ENCODE measurements around the gene INHBE. TPM values are rescaled to one million over a fixed set of nuclear protein-coding genes. Genes with fewer than 3 reads are reported as not detected.

The INHBE gene
- total RNA-seq, 1 donor: 3.3 TPM

GRCh38 chr12:57458665-57459054 lies 3.6 kb downstream of the INHBE start:
- peaks cover 16% of the 10 kb centered on the region for H3K4me1 ChIP-seq (ENCODE audit: insufficient read depth, low read length)
- peaks cover 12% of the 10 kb centered on the region for H3K27me3 ChIP-seq (ENCODE audit: insufficient read depth, low read length)
- H3K4me2 ChIP-seq (ENCODE audit: insufficient read depth, low read length): peak overlapping the region; percentile 93
- peak overlapping the region; percentile 78 for H3K4me3 ChIP-seq (ENCODE audit: insufficient read depth, low read length)
- H2AFZ ChIP-seq (ENCODE audit: low read length): peak overlapping the region; percentile 90
- no peak for DNase-seq (ENCODE audit: insufficient read length, low spot score, missing footprints)
- H3K79me2 ChIP-seq (ENCODE audit: insufficient read depth, low read length): no peaks in the 10 kb centered on the region
- no peak for TF ChIP-seq CTCF (IDR thresholded peaks at IDR 0.05; ENCODE audit: extremely low read depth, low read depth, low read length)
- H3K27ac ChIP-seq (ENCODE audit: low read depth, low read length): peak overlapping the region; percentile 38
- no peaks in the 10 kb centered on the region for H3K9me3 ChIP-seq (ENCODE audit: low read depth, low read length)
- no peaks in the 10 kb centered on the region for H3K36me3 ChIP-seq (ENCODE audit: insufficient read depth, low read length)
- no peaks in the 10 kb centered on the region for H4K20me1 ChIP-seq (ENCODE audit: insufficient read depth, low read length)

- DNase-seq (ENCODE audit: insufficient read length, low spot score, missing footprints): peak; percentile 99
- no peaks in the 10 kb centered on the region for H3K9me3 ChIP-seq (ENCODE audit: low read depth, low read length)
- TF ChIP-seq CTCF (IDR thresholded peaks at IDR 0.05; ENCODE audit: extremely low read depth, low read depth, low read length): peak; percentile 97
- peak overlapping the region; percentile 78 for H3K4me3 ChIP-seq (ENCODE audit: insufficient read depth, low read length)
- H3K27me3 ChIP-seq (ENCODE audit: insufficient read depth, low read length): peaks cover 12% of the 10 kb centered on the region
- no peaks in the 10 kb centered on the region for H3K79me2 ChIP-seq (ENCODE audit: insufficient read depth, low read length)
- no peaks in the 10 kb centered on the region for H3K36me3 ChIP-seq (ENCODE audit: insufficient read depth, low read length)
- peak overlapping the region; percentile 90 for H2AFZ ChIP-seq (ENCODE audit: low read length)
- peaks cover 16% of the 10 kb centered on the region for H3K4me1 ChIP-seq (ENCODE audit: insufficient read depth, low read length)
- H3K4me2 ChIP-seq (ENCODE audit: insufficient read depth, low read length): peak overlapping the region; percentile 93
- H4K20me1 ChIP-seq (ENCODE audit: insufficient read depth, low read length): no peaks in the 10 kb centered on the region
- H3K27ac ChIP-seq (ENCODE audit: low read depth, low read length): peak overlapping the region; percentile 38
Measured at GRCh38 chr12:57459055-57459749, 4.1 kb downstream of the INHBE start.

DNA sequence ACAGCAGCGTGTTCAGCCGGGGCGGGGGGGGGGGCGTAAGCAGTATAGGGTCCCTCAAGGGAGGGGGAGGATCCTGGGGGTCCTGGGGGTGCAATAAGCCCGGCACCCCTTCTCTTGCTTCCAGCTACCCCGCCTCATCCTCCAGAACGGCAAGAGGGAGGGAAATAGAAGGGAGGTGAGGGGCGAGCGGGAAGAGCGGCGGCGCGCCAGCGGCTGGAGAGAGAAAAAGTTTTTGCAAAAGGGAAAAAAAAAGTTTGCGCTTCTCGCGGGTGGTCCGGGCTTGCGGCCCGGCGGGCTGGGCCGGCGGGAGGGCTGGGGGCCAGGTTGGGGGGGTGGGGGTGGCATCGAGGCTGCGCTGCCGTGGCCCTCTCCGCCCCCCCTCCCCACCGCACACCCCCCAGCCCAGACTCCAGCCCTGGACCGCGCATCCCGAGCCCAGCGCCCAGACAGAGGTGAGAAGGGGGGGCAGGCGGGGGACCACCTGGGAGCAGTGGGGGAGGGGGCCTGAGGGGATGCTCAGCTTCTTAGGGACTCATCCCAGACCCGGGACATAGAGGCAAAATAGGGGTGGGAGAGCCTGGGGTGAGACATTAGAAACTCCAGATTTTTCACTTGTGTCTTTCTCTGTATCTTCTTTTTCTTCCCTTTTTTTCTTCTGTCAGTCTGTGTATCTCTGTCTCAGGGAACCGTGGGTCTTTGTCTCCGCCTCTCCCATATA lies 4.8 kb downstream of the INHBE start, which contains the start of gene GLI1:
Gene GLI1, plus strand, starts transcription at position 36 of the 718 bp plus-strand sequence. CDS start 3,907 bp downstream, outside the sequence.
- no peaks in the 10 kb centered on the region for H3K9me3 ChIP-seq (ENCODE audit: low read depth, low read length)
- H3K27me3 ChIP-seq (ENCODE audit: insufficient read depth, low read length): peaks cover 12% of the 10 kb centered on the region
- no peaks in the 10 kb centered on the region for H3K79me2 ChIP-seq (ENCODE audit: insufficient read depth, low read length)
- peak within 1 kb of the TSS; percentile 78 for H3K4me3 ChIP-seq (ENCODE audit: insufficient read depth, low read length)
- no peak for TF ChIP-seq CTCF (IDR thresholded peaks at IDR 0.05; ENCODE audit: extremely low read depth, low read depth, low read length)
- H3K27ac ChIP-seq (ENCODE audit: low read depth, low read length): peak within 1 kb of the TSS; percentile 38
- DNase-seq (ENCODE audit: insufficient read length, low spot score, missing footprints): peak; percentile 96
- H3K36me3 ChIP-seq (ENCODE audit: insufficient read depth, low read length): no peaks in the 10 kb centered on the region
- peak within 1 kb of the TSS; percentile 90 for H2AFZ ChIP-seq (ENCODE audit: low read length)
- peaks cover 16% of the 10 kb centered on the region for H3K4me1 ChIP-seq (ENCODE audit: insufficient read depth, low read length)
- no peaks in the 10 kb centered on the region for H4K20me1 ChIP-seq (ENCODE audit: insufficient read depth, low read length)
- peak within 1 kb of the TSS; percentile 93 for H3K4me2 ChIP-seq (ENCODE audit: insufficient read depth, low read length)

DNA sequence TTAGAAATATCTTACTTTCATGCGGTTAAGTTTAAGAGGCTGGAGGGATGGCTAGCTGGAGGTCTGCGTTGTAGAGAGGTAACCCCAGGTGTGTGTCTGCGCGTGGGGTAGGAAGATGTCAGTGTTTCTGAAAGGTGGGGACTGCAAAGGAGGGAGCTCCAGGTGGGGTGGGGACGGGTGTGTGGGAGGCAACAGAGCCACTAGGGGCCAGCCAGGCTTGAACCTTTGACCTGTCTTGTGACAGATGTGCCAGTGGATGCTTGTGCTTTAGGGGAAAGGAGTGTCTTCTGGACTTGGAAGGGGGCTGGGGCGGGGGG lies 5.3 kb downstream of the INHBE start:
- TF ChIP-seq CTCF (IDR thresholded peaks at IDR 0.05; ENCODE audit: extremely low read depth, low read depth, low read length): no peak
- H3K79me2 ChIP-seq (ENCODE audit: insufficient read depth, low read length): no peaks in the 10 kb centered on the region
- H4K20me1 ChIP-seq (ENCODE audit: insufficient read depth, low read length): no peaks in the 10 kb centered on the region
- H3K27ac ChIP-seq (ENCODE audit: low read depth, low read length): no peak overlapping the region
- H2AFZ ChIP-seq (ENCODE audit: low read length): no peak overlapping the region
- no peaks in the 10 kb centered on the region for H3K36me3 ChIP-seq (ENCODE audit: insufficient read depth, low read length)
- peaks cover 12% of the 10 kb centered on the region for H3K27me3 ChIP-seq (ENCODE audit: insufficient read depth, low read length)
- DNase-seq (ENCODE audit: insufficient read length, low spot score, missing footprints): no peak
- H3K4me2 ChIP-seq (ENCODE audit: insufficient read depth, low read length): peak overlapping the region; percentile 2
- no peaks in the 10 kb centered on the region for H3K9me3 ChIP-seq (ENCODE audit: low read depth, low read length)
- H3K4me1 ChIP-seq (ENCODE audit: insufficient read depth, low read length): peaks cover 16% of the 10 kb centered on the region
- H3K4me3 ChIP-seq (ENCODE audit: insufficient read depth, low read length): no peak overlapping the region
